Endothelial cell of umbilical vein (primary cell): ENCODE results near the gene USP34. TPM values are rescaled to one million over a fixed set of nuclear protein-coding genes. Genes with fewer than 3 reads are reported as not detected.

Experiments used
- BruUV-seq: library from RNA; stranded (reverse); fragments of 400-500 nt; replicated peaks from 2 replicates; lab custom pipeline; 2021; lab: Mats Ljungman, UMichigan
- CTCF ChIA-PET: fragments of 300-600, 350-600 bp; sonication (Branson Sonifier 250); formaldehyde crosslinking; loops from one replicate; lab custom pipeline; 2021; ENCODE audit warnings: antibody characterized with exemption, inconsistent platforms; lab: Charles Lee
- POLR2A ChIA-PET: fragments of 300-600, 350-600 bp; sonication (Branson Sonifier 250); formaldehyde crosslinking; loops from one replicate; lab custom pipeline; 2021; ENCODE audit warnings: antibody characterized with exemption, inconsistent platforms; lab: Charles Lee
- DNase-seq: peaks from one replicate; pipeline ENCODE4 v3.0.0-alpha.2; 2011; ENCODE audit warnings: low read depth, low spot score
- FAIRE-seq: peaks from 2 replicates; lab custom pipeline; 2011; peaks lifted over from hg19 to GRCh38; lab: Jason Lieb, UNC
- H2AFZ ChIP-seq: 2 replicates; pipeline ENCODE4 v1.6.0; 2012; ENCODE audit warnings: low read depth, low read length, control low read depth, inconsistent platforms
- H3K27ac ChIP-seq: 2 replicates; pipeline ENCODE4 v1.5.1; 2011; ENCODE audit warnings: low read depth, mild to moderate bottlenecking, control low read depth, low read length, moderate library complexity; ENCODE audit not compliant: insufficient read depth
- H3K27me3 ChIP-seq, 2 experiments: 2 replicates each; pipeline versions ENCODE4 v1.6.0 to v1.6.1; 2011; ENCODE audit warnings: low read length in 2 of 2, mixed read lengths in 1 of 2; ENCODE audit not compliant: control insufficient read depth in 2 of 2, insufficient read depth in 2 of 2
- H3K36me3 ChIP-seq, 2 experiments: 2 replicates in 1 of 2; 3 replicates in 1 of 2; pipeline ENCODE4 v1.5.1; 2011; ENCODE audit warnings: low read length in 2 of 2, mild to moderate bottlenecking in 1 of 2, moderate library complexity in 1 of 2; ENCODE audit not compliant: control insufficient read depth in 2 of 2, insufficient read depth in 2 of 2; ENCODE audit errors: extremely low read depth in 1 of 2
- H3K4me1 ChIP-seq: 3 replicates; pipeline ENCODE4 v1.5.1; 2011; ENCODE audit warnings: mild to moderate bottlenecking, low read length; ENCODE audit not compliant: control insufficient read depth, insufficient read depth; ENCODE audit errors: extremely low read depth
- H3K4me2 ChIP-seq: 2 replicates; pipeline ENCODE4 v1.6.1; 2011; ENCODE audit warnings: low read length, control low read depth, mixed read lengths; ENCODE audit not compliant: insufficient read depth
- H3K4me3 ChIP-seq, 3 experiments: fragments of 200-600 bp in 1 of 3; sonication (generic), shearing (Covaris generic) in 1 of 3; replicated peaks in 1 of 3; 2 replicates each; pipeline ENCODE4 v1.5.1; 2011 to 2016; ENCODE audit warnings: control low read depth in 3 of 3, low read length in 3 of 3, mild to moderate bottlenecking in 2 of 3, inconsistent platforms in 1 of 3, low read depth in 1 of 3, moderate library complexity in 1 of 3; ENCODE audit not compliant: insufficient read depth in 1 of 3
- H3K79me2 ChIP-seq: 2 replicates; pipeline ENCODE4 v1.6.0; 2012; ENCODE audit warnings: low read length, inconsistent platforms; ENCODE audit not compliant: control insufficient read depth, insufficient read depth
- H3K9ac ChIP-seq: replicated peaks from 2 replicates; pipeline ENCODE3; 2011; ENCODE audit warnings: low read length, control low read depth; ENCODE audit not compliant: insufficient read depth; ENCODE audit errors: extremely low read depth
- H3K9me1 ChIP-seq: replicated peaks from 3 replicates; pipeline ENCODE4 v1.6.0; 2011; ENCODE audit warnings: mild to moderate bottlenecking, low read length; ENCODE audit not compliant: control insufficient read depth, insufficient read depth; ENCODE audit errors: extremely low read depth
- H3K9me3 ChIP-seq: replicated peaks from 2 replicates; pipeline ENCODE4 v1.5.1; 2012; ENCODE audit warnings: low read length, inconsistent platforms; ENCODE audit not compliant: control insufficient read depth, insufficient read depth
- H4K20me1 ChIP-seq: replicated peaks from 2 replicates; pipeline ENCODE3; 2011; ENCODE audit warnings: mild to moderate bottlenecking, low read length; ENCODE audit not compliant: control insufficient read depth, insufficient read depth; ENCODE audit errors: extremely low read depth
- CTCF ChIP-seq, 2 donors: IDR thresholded peaks; 1 replicate in 1 of 2; 2 replicates in 1 of 2; pipeline ENCODE4 v1.5.1; 2011; ENCODE audit warnings: low read length in 2 of 2, mild to moderate bottlenecking in 2 of 2, moderate library complexity in 2 of 2, control low read depth in 1 of 2, inconsistent platforms in 1 of 2, low read depth in 1 of 2; ENCODE audit not compliant: insufficient read depth in 1 of 2; ENCODE audit errors: extremely low read depth in 1 of 2
- EZH2 ChIP-seq: IDR thresholded peaks from 2 replicates; pipeline ENCODE4 v1.6.1; 2012; ENCODE audit warnings: borderline replicate concordance, low read depth, mild to moderate bottlenecking, moderate library complexity, low read length, inconsistent platforms; ENCODE audit not compliant: severe bottlenecking
- FOS ChIP-seq: IDR thresholded peaks from 2 replicates; pipeline ENCODE4 v1.6.1; 2011; ENCODE audit warnings: mild to moderate bottlenecking, low read length, moderate library complexity, borderline replicate concordance; ENCODE audit not compliant: insufficient read depth
- GATA2 ChIP-seq: IDR thresholded peaks from 2 replicates; pipeline ENCODE4 v1.7.0; 2011; ENCODE audit warnings: low read depth, mild to moderate bottlenecking, moderate library complexity, mixed read lengths, low read length; ENCODE audit not compliant: insufficient read length, insufficient read depth
- JUN ChIP-seq: IDR thresholded peaks from 2 replicates; pipeline ENCODE4 v1.6.1; 2011; ENCODE audit warnings: borderline replicate concordance, low read depth; ENCODE audit not compliant: insufficient read length, insufficient read depth
- MAX ChIP-seq: IDR thresholded peaks from 2 replicates; pipeline ENCODE4 v1.6.1; 2011; ENCODE audit not compliant: insufficient read depth, insufficient read length
- MYC ChIP-seq: IDR thresholded peaks from one replicate; pipeline ENCODE4 v1.6.1; 2011; ENCODE audit warnings: mild to moderate bottlenecking, low read depth, low read length
- POLR2A ChIP-seq: IDR thresholded peaks from 2 replicates; pipeline ENCODE4 v1.6.1; 2012; ENCODE audit warnings: low read depth, mild to moderate bottlenecking, control low read depth, low read length
- POLR2AphosphoS5 ChIP-seq: IDR thresholded peaks from 2 replicates; pipeline ENCODE4 v1.6.1; 2012; ENCODE audit warnings: low read depth, mild to moderate bottlenecking, control low read depth, low read length, moderate library complexity; ENCODE audit not compliant: insufficient read depth
- dilution Hi-C: fragments of 300-500 bp; cut with MboI; formaldehyde crosslinking; loops from one replicate; pipeline ENCODE4 v1.15.0; 2019; ENCODE audit warnings: low sequenced_read_pairs; ENCODE audit not compliant: extremely low pct_ligation_motif_present
- intact Hi-C: fragments of 100-400 bp; cut with micrococcal nuclease; formaldehyde crosslinking; loops from one replicate; pipeline ENCODE4 v1.10.0; 2022
- polyA plus RNA-seq, 4 experiments: library from polyadenylated mRNA; depleted of rRNA in 3 of 4; stranded (reverse) in 3 of 4; unstranded in 1 of 4; fragments of >200 nt; gene quantifications; 2 replicates each; pipeline versions ENCODE4 v1.2.1 to v1.2.3, GENCODE V29; 2011 to 2012; ENCODE audit warnings: missing spikeins in 1 of 4
- total RNA-seq: library from RNA; stranded (reverse); gene quantifications from 2 replicates; pipeline ENCODE4 v1.2.3, GENCODE V29; 2021

USP34 gene
- total and polyA plus RNA-seq, 2 donors (not counting 3 experiments of a cell fraction or from before 2014, with no cell fraction given), result 46.3 to 96.9 TPM

GRCh38 chr2:61354543-61355197 is 116.2 kb downstream of the USP34 start:
- H3K9ac ChIP-seq, result no peak overlapping the region
- TF ChIP-seq MAX, result no peak
- no peak for TF ChIP-seq GATA2
- no peak for TF ChIP-seq POLR2AphosphoS5
- TF ChIP-seq JUN, result no peak
- TF ChIP-seq FOS, result no peak
- no peak for TF ChIP-seq MYC
- no peak for TF ChIP-seq CTCF (IDR thresholded peaks at IDR 0.05; ENCODE audit: extremely low read depth in 1 of 2, insufficient read depth in 1 of 2, low read depth in 1 of 2, low read length in 2 of 2)
- no peak for TF ChIP-seq POLR2A
- TF ChIP-seq EZH2, result no peak
- H4K20me1 ChIP-seq, result no peaks in the 10 kb centered on the region
- dilution Hi-C loops (no loop called here), intact Hi-C loops (no loop called here)
- no peaks in the 10 kb centered on the region for H3K36me3 ChIP-seq
- POLR2A ChIA-PET, result no interaction called here
- CTCF ChIA-PET, result no interaction called here
- FAIRE-seq, result no peak
- no peak overlapping the region for H3K4me3 ChIP-seq
- no peak overlapping the region for H3K27ac ChIP-seq
- H3K9me1 ChIP-seq, result no peaks in the 10 kb centered on the region
- no peak overlapping the region for H2AFZ ChIP-seq
- peaks cover 30% of the 10 kb centered on the region for H3K79me2 ChIP-seq
- H3K27me3 ChIP-seq, result no peaks in the 10 kb centered on the region
- BruUV-seq, result no TSS peak
- no peak overlapping the region for H3K4me2 ChIP-seq
- no peaks in the 10 kb centered on the region for H3K9me3 ChIP-seq
- H3K4me1 ChIP-seq, result no peaks in the 10 kb centered on the region
- DNase-seq, result no peak
